K562 (cell line): ENCODE data around the gene PPP4R4. TPM values are rescaled to one million over a fixed set of nuclear protein-coding genes. Genes with fewer than 3 reads are reported as not detected.
A peak's percentile ranks its signal among the peaks of the same experiment; 100 is the strongest.

ENCODE experiments used
- ATAC-seq: fragments of 200-7000 bp; cut with Tn5 transposase; 3 replicates; pipeline ENCODE4 v1.9.1; 2020; ENCODE audit warnings: moderate library complexity
- BruUV-seq: library from RNA; stranded (reverse); fragments of 400-500 nt; replicated peaks from 2 replicates; lab custom pipeline; 2021; lab: Mats Ljungman, UMichigan
- CTCF ChIA-PET: fragments of 300-600 bp; formaldehyde crosslinking; extraction: SDS; loops from one replicate; lab custom pipeline; 2021; ENCODE audit warnings: low intra/inter-chr PET ratio; lab: Yijun Ruan, JAX
- POLR2A ChIA-PET: fragments of 300-600, 350-650 bp; sonication (Branson Sonifier 250); formaldehyde crosslinking; extraction: SDS; loops from one replicate; lab custom pipeline; 2021; ENCODE audit warnings: antibody characterized with exemption, inconsistent platforms; lab: Yijun Ruan, JAX
- DNase-seq, 4 experiments: peaks; one replicate each; pipeline versions ENCODE4 v3.0.0 to v3.0.0-alpha.2; 2011 to 2018; ENCODE audit warnings: low spot score in 3 of 4, mixed read lengths in 3 of 4; ENCODE audit errors: extremely low read depth in 1 of 4
- FAIRE-seq: peaks from 2 replicates; lab custom pipeline; 2011; peaks lifted over from hg19 to GRCh38; lab: Jason Lieb, UNC
- H2AFZ ChIP-seq: 2 replicates; pipeline ENCODE4 v1.6.0; 2011; ENCODE audit warnings: low read depth, low read length, control low read depth, inconsistent platforms
- H3K27ac ChIP-seq: fragments of 200-600 bp; 3 replicates; pipeline ENCODE4 v1.8.0; 2011; ENCODE audit warnings: low read depth, mild to moderate bottlenecking, control low read depth, inconsistent platforms, low read length, moderate library complexity, mixed read lengths; ENCODE audit errors: extremely low read depth
- H3K27me3 ChIP-seq, 2 experiments: fragments of 300-600 bp in 1 of 2; 2 replicates in 1 of 2; 3 replicates in 1 of 2; pipeline versions ENCODE4 v1.6.0 to v1.8.0; 2011; ENCODE audit warnings: inconsistent platforms in 2 of 2, low read length in 2 of 2, mild to moderate bottlenecking in 1 of 2, mixed read lengths in 1 of 2, moderate library complexity in 1 of 2; ENCODE audit not compliant: control insufficient read depth in 2 of 2, insufficient read depth in 2 of 2
- H3K36me3 ChIP-seq: fragments of 300-600 bp; 3 replicates; pipeline ENCODE4 v1.8.0; 2011; ENCODE audit warnings: mild to moderate bottlenecking, low read length, inconsistent platforms; ENCODE audit not compliant: control insufficient read depth, insufficient read depth
- H3K4me1 ChIP-seq, 2 experiments: fragments of 200-600 bp in 1 of 2; replicated peaks in 1 of 2; 2 replicates in 1 of 2; 3 replicates in 1 of 2; pipeline versions ENCODE4 v1.5.1 to v1.8.0; 2011; ENCODE audit warnings: inconsistent platforms in 2 of 2, low read length in 2 of 2, mild to moderate bottlenecking in 1 of 2, mixed read lengths in 1 of 2, moderate library complexity in 1 of 2; ENCODE audit not compliant: control insufficient read depth in 2 of 2, insufficient read depth in 2 of 2
- H3K4me2 ChIP-seq: 2 replicates; pipeline ENCODE4 v1.6.1; 2011; ENCODE audit warnings: low read length, control low read depth, inconsistent platforms, mixed read lengths; ENCODE audit not compliant: insufficient read depth
- H3K4me3 ChIP-seq: fragments of 200-600 bp; sonication (generic), shearing (Covaris generic); 2 replicates; pipeline ENCODE4 v1.5.1; 2016; ENCODE audit warnings: control low read depth, inconsistent platforms
- H3K79me2 ChIP-seq: fragments of 200-600 bp; 3 replicates; pipeline ENCODE4 v1.8.0; 2011; ENCODE audit warnings: low read length, inconsistent platforms; ENCODE audit not compliant: control insufficient read depth, insufficient read depth
- H3K9ac ChIP-seq, 2 experiments: 2 replicates each; pipeline versions ENCODE4 v1.6.0 to v1.6.1; 2011; ENCODE audit warnings: low read depth in 2 of 2, low read length in 2 of 2, control low read depth in 1 of 2, inconsistent platforms in 1 of 2, mild to moderate bottlenecking in 1 of 2, mixed read lengths in 1 of 2; ENCODE audit not compliant: insufficient read depth in 1 of 2
- H3K9me1 ChIP-seq: one replicate; pipeline ENCODE4 v1.6.0; 2011; ENCODE audit warnings: inconsistent platforms, mild to moderate bottlenecking, low read length, moderate library complexity; ENCODE audit not compliant: control insufficient read depth, insufficient read depth
- H3K9me3 ChIP-seq: replicated peaks from 2 replicates; pipeline ENCODE4 v1.5.1; 2011; ENCODE audit warnings: low read depth, low read length, inconsistent platforms; ENCODE audit not compliant: control insufficient read depth, insufficient read depth
- H4K20me1 ChIP-seq: replicated peaks from 2 replicates; pipeline ENCODE4 v1.6.1; 2011; ENCODE audit warnings: low read length, inconsistent platforms, mixed read lengths; ENCODE audit not compliant: control insufficient read depth, insufficient read depth
- CEBPG ChIP-seq, 3 experiments: fragments of 200-800 bp in 1 of 3; sonication (Bioruptor generic) in 1 of 3; sonication (generic) in 1 of 3; formaldehyde crosslinking in 1 of 3; IDR thresholded peaks in 2 of 3; conservative IDR thresholded peaks in 1 of 3; 2 replicates each; pipeline versions ENCODE4 v1.6.1 to v1.8.0; 2016 to 2022; ENCODE audit warnings: missing compliant biosample characterization in 2 of 3, missing genetic modification characterization in 2 of 3, mild to moderate bottlenecking in 1 of 3, missing genetic modification reagents in 1 of 3
- FUS ChIP-seq: fragments of 200-400 bp; formaldehyde crosslinking; optimal IDR thresholded peaks from 2 replicates; pipeline ENCODE3; 2017; ENCODE audit warnings: low read depth, low read length
- HDAC1 ChIP-seq, 2 experiments: fragments of 450-650 bp; IDR thresholded peaks; 2 replicates each; pipeline ENCODE4 v1.6.1; 2016 to 2017; ENCODE audit warnings: inconsistent platforms in 1 of 2, mild to moderate bottlenecking in 1 of 2, moderate library complexity in 1 of 2
- KLF16 ChIP-seq: IDR thresholded peaks from 2 replicates; pipeline ENCODE4 v1.6.1; 2016; ENCODE audit warnings: antibody characterized with exemption
- PML ChIP-seq: IDR thresholded peaks from 2 replicates; pipeline ENCODE4 v1.6.1; 2012; ENCODE audit warnings: low read length, inconsistent platforms
- SMC3 ChIP-seq: conservative IDR thresholded peaks from 2 replicates; pipeline ENCODE4 v1.6.1; 2011; ENCODE audit warnings: low read depth, low read length, improper control_type of control experiment; ENCODE audit not compliant: insufficient read depth
- TAF7 ChIP-seq: fragments of 450-650 bp; IDR thresholded peaks from 2 replicates; pipeline ENCODE4 v1.6.1; 2016; ENCODE audit warnings: missing genetic modification characterization, missing compliant biosample characterization
- ZNF444 ChIP-seq: fragments of 250-450 bp; sonication (Bioruptor Pico); IDR thresholded peaks from 2 replicates; pipeline ENCODE4 v1.4.0; 2020; ENCODE audit warnings: mild to moderate bottlenecking, moderate library complexity
- WGBS: fragments of 100-300 bp; shearing (Covaris generic); methylation state at CpG from one replicate; pipeline ENCODE4 v1.1.6; 2016; ENCODE audit warnings: low coverage, mixed read lengths; ENCODE audit not compliant: insufficient coverage; ENCODE audit errors: missing lambda C conversion rate; 5-methylcytosine and 5-hydroxymethylcytosine counted together
- in situ Hi-C: fragments of 300-500 bp; cut with MboI; formaldehyde crosslinking; loops from 4 replicates; pipeline ENCODE4 v1.15.0; 2018; ENCODE audit warnings: inconsistent platforms, mixed read lengths
- intact Hi-C: fragments of 100-400 bp; cut with micrococcal nuclease; formaldehyde crosslinking; loops from 2 replicates; pipeline ENCODE4 v1.14.2; 2022
- polyA plus RNA-seq, 8 experiments: library from polyadenylated mRNA; depleted of rRNA in 4 of 8; stranded (reverse) in 5 of 8; unstranded in 3 of 8; fragments of >200 nt; fragmentation: Nextera tagmentation in 2 of 8; fragmentation: Illumina TruSeq in 1 of 8; extraction: Ambion mirVana in 2 of 8; extraction: Trizol in 1 of 8; gene quantifications; 2 replicates each; pipeline versions ENCODE4 v1.2.1 to v1.2.3, GENCODE V29; 2011 to 2014; ENCODE audit warnings: inconsistent platforms in 1 of 8, missing spikeins in 1 of 8
- total RNA-seq, 7 experiments: library from RNA; depleted of rRNA in 6 of 7; stranded (reverse); fragments of >200 nt in 6 of 7; fragmentation: Illumina TruSeq in 2 of 7; extraction: Trizol in 2 of 7; gene quantifications; 2 replicates each; pipeline versions ENCODE4 v1.2.1 to v1.2.3, GENCODE V29; 2011 to 2021; ENCODE audit warnings: low replicate concordance in 1 of 7
- TF ChIP-seq, protein P1 (sequence below): sonication (generic); formaldehyde crosslinking; IDR thresholded peaks from 2 replicates; pipeline ENCODE4 v1.8.1; 2023; ENCODE audit warnings: mild to moderate bottlenecking, missing genetic modification reagents
- TF ChIP-seq, protein P2 (sequence below): fragments of 250-450 bp; sonication (Bioruptor Pico); IDR thresholded peaks from 2 replicates; pipeline ENCODE4 v1.9.0; 2021; ENCODE audit warnings: mild to moderate bottlenecking, inconsistent platforms
- TF ChIP-seq, protein P3 (sequence below): fragments of 450-650 bp; formaldehyde crosslinking; IDR thresholded peaks from 2 replicates; pipeline ENCODE4 v1.4.0; 2020; ENCODE audit warnings: mild to moderate bottlenecking, moderate library complexity

PPP4R4 gene
- total and polyA plus RNA-seq, 9 of the 15 experiments (the other 6 are each of a cell fraction or from before 2014, with no cell fraction given) = 0.11 to 0.26 TPM; not detected in 7

DNA sequence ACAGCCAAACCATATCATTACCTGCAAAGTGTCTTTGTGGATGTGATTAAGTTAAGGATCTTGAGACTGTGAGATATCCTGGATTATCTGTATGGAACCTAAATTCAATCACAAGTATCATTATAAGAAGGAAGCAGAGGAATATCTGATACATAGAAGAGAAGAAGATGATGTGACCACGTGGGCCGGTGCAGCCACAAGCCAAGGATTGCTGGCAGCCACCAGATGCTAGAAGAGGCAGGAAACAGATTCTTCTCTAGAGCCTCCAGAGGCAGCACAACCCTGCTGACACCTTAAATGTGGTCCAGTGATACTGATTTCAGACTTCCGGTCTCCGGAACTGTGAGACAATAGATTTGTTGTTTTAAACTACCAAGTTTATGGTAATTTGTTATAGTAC is 38.6 kb upstream of the PPP4R4 start (continued):
- TF ChIP-seq, protein P1, sequence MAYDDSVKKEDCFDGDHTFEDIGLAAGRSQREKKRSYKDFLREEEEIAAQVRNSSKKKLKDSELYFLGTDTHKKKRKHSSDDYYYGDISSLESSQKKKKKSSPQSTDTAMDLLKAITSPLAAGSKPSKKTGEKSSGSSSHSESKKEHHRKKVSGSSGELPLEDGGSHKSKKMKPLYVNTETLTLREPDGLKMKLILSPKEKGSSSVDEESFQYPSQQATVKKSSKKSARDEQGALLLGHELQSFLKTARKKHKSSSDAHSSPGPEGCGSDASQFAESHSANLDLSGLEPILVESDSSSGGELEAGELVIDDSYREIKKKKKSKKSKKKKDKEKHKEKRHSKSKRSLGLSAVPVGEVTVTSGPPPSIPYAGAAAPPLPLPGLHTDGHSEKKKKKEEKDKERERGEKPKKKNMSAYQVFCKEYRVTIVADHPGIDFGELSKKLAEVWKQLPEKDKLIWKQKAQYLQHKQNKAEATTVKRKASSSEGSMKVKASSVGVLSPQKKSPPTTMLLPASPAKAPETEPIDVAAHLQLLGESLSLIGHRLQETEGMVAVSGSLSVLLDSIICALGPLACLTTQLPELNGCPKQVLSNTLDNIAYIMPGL (CRISPR knock-in tag) = no peak
- TF ChIP-seq, protein P2, sequence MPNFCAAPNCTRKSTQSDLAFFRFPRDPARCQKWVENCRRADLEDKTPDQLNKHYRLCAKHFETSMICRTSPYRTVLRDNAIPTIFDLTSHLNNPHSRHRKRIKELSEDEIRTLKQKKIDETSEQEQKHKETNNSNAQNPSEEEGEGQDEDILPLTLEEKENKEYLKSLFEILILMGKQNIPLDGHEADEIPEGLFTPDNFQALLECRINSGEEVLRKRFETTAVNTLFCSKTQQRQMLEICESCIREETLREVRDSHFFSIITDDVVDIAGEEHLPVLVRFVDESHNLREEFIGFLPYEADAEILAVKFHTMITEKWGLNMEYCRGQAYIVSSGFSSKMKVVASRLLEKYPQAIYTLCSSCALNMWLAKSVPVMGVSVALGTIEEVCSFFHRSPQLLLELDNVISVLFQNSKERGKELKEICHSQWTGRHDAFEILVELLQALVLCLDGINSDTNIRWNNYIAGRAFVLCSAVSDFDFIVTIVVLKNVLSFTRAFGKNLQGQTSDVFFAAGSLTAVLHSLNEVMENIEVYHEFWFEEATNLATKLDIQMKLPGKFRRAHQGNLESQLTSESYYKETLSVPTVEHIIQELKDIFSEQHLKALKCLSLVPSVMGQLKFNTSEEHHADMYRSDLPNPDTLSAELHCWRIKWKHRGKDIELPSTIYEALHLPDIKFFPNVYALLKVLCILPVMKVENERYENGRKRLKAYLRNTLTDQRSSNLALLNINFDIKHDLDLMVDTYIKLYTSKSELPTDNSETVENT (CRISPR knock-in tag) = no peak
- no peak for TF ChIP-seq PML
- TF ChIP-seq, all 486 proteins: peak for 0

DNA sequence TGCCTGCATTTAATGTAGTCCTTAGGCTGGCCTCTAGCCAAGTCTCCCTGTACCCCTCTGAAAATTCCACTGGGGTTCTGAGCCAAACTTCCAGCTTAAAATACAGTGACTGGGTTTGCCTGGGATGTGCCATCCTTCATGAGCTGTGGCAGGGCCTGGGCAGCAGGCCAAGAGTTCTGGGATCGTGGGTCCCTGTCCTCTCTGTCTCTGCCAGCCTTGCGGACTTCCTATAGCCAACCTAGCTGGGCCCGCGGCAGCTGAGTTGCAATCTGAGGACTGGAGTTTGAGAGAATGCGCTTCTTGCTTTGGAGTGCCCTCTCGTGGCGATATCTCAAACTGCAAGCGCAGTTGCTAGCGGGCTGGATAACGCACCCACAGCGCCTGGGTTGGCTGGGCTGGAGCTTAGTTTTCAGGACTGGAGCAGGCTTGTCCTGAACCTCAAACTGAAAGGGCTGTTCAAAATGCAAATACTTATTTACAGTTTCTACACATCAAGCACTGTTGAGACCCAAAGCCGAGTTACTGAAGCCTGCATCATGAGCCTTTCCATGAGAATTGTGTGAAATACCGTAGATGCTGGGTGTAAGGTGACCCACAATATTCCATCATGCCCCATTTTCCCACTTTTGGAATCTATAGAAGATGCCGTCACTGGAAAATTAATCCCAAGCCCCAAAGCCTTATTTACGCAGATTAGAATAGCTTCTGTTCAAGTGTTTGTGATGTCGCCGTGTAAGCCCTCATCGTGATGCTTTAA is 37.4 kb upstream of the PPP4R4 start:
- Histone ChIP-seq H3K27me3 (peaks cover 0 to 15% of the 10 kb centered on the region in 2 experiments; a peak in 2 of 5 replicates), H3K4me1 (no peaks in the 10 kb centered on the region; a peak in 2 of 5 replicates), H3K79me2 (no peaks in the 10 kb centered on the region), H3K36me3 (no peaks in the 10 kb centered on the region), H3K9me3 (no peaks in the 10 kb centered on the region; the same call in 1 of the 2 replicates), H2AFZ (no peak overlapping the region), H3K27ac (no peak overlapping the region), H3K4me3 (no peak overlapping the region), H3K4me2 (no peak overlapping the region), H3K9me1 (no peaks in the 10 kb centered on the region), H3K9ac (no peak overlapping the region), H4K20me1 (no peaks in the 10 kb centered on the region)
- FAIRE-seq = peak; percentile 89
- peak; percentile 94 for ATAC-seq
- peak; percentile 55 to 77 (median 58) for DNase-seq
- ChIA-PET CTCF (interaction anchor here (0.9 to 2.1 kb wide), 4 partner anchors 44 to 197 kb away, joined by 4 to 16 read pairs (median 10); no protein-coding TSS in a partner anchor), POLR2A (interaction anchor here (0.6 kb wide), 3 partner anchors 27 to 114 kb away, joined by 3 to 4 read pairs (median 3); no protein-coding TSS in a partner anchor)
- 12% methylated on average over 15 of the region's 18 CpGs for WGBS
- no TSS peak for BruUV-seq
- intact Hi-C loops = loop anchor here (1.0 to 2.0 kb wide), 2 partner anchors 44 to 100 kb away; no protein-coding TSS in a partner anchor
- in situ Hi-C loops = loop anchor here (5.0 kb wide), 1 partner anchor 99 kb away; no protein-coding TSS in a partner anchor
- TF ChIP-seq TAF7 (tag) (no peak), KLF16 (0 out of 2 replicates have a peak, but pooled peaks have one; percentile 11), SMC3 (peak; percentile 81), CEBPG (CRISPR knock-in tag; IDR thresholded peaks at IDR 0.05) (no peak), CEBPG (tag; conservative IDR thresholded peaks at IDR 0.05 in 1 of 2, IDR thresholded peaks at IDR 0.05 in 1 of 2) (no peak), ZNF444 (CRISPR knock-in tag) (no peak), HDAC1 (IDR thresholded peaks at IDR 0.05) (no peak), FUS (no peak)
- TF ChIP-seq, protein P3, sequence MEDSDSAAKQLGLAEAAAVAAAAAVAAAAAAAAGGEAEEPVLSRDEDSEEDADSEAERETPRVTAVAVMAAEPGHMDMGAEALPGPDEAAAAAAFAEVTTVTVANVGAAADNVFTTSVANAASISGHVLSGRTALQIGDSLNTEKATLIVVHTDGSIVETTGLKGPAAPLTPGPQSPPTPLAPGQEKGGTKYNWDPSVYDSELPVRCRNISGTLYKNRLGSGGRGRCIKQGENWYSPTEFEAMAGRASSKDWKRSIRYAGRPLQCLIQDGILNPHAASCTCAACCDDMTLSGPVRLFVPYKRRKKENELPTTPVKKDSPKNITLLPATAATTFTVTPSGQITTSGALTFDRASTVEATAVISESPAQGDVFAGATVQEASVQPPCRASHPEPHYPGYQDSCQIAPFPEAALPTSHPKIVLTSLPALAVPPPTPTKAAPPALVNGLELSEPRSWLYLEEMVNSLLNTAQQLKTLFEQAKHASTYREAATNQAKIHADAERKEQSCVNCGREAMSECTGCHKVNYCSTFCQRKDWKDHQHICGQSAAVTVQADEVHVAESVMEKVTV (CRISPR knock-in tag) = 0 out of 2 replicates have a peak, but pooled peaks have one; percentile 40
